Subcutaneous adipose tissue (tissue), 4 donors: ENCODE measurements around the gene LRRC71. TPM values are rescaled to one million over a fixed set of nuclear protein-coding genes. Genes with fewer than 3 reads are reported as not detected.

ENCODE experiments used
- total RNA-seq, 4 donors: library from RNA; depleted of rRNA; stranded (reverse); fragments of >200 nt; gene quantifications; one replicate each; pipeline ENCODE4 v1.1.0, GENCODE V29; 2016
- TF ChIP-seq, protein P1 (sequence below): fragments of 450-650 bp; IDR thresholded peaks from one replicate; pipeline ENCODE4 v1.5.1; 2016; ENCODE audit warnings: low read depth, mild to moderate bottlenecking, control low read depth, antibody characterized with exemption, moderate library complexity

Gene LRRC71
- total RNA-seq, 4 donors from 2014 or later, result 0.94 TPM; not detected in 3

DNA sequence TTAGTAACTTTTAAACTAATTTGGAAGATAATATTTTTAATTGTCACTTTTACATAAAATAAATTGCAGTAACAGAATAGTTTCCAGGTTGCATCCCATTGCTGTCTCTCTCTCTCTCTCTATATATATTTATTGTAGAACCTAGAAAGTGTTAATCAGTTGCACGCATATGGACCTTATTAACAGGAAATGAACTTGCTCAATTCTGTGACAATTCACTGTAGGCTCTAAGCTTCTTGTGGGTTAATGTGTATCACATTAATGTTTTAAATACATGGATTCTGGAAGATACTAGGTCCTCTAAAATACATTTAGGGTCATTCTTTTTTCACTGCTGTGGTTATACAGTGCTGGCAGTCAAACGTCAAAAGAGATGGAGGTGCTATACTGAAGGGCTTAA, 33.1 kb downstream of the LRRC71 start:
- TF ChIP-seq, protein P1, sequence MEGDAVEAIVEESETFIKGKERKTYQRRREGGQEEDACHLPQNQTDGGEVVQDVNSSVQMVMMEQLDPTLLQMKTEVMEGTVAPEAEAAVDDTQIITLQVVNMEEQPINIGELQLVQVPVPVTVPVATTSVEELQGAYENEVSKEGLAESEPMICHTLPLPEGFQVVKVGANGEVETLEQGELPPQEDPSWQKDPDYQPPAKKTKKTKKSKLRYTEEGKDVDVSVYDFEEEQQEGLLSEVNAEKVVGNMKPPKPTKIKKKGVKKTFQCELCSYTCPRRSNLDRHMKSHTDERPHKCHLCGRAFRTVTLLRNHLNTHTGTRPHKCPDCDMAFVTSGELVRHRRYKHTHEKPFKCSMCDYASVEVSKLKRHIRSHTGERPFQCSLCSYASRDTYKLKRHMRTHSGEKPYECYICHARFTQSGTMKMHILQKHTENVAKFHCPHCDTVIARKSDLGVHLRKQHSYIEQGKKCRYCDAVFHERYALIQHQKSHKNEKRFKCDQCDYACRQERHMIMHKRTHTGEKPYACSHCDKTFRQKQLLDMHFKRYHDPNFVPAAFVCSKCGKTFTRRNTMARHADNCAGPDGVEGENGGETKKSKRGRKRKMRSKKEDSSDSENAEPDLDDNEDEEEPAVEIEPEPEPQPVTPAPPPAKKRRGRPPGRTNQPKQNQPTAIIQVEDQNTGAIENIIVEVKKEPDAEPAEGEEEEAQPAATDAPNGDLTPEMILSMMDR, result no peak

- TF ChIP-seq, protein P1, result no peak
These were observed 35.9 kb downstream of the LRRC71 start for GRCh38 chr1:156956333-156956732.

GRCh38 chr1:156957634-156958033, 37.2 kb downstream of the LRRC71 start:
- TF ChIP-seq, protein P1, result no peak

GRCh38 chr1:156958247-156958714, 37.8 kb downstream of the LRRC71 start:
- TF ChIP-seq, protein P1, result no peak

GRCh38 chr1:156959414-156959813, 39.0 kb downstream of the LRRC71 start:
- TF ChIP-seq, protein P1, result no peak

GRCh38 chr1:156959925-156960324, 39.5 kb downstream of the LRRC71 start:
- TF ChIP-seq, protein P1, result no peak

- TF ChIP-seq, protein P1, result no peak
These were observed 41.3 kb downstream of the LRRC71 start for GRCh38 chr1:156961709-156962108.
